ENCODE measurements around the gene MPPED2. TPM values are rescaled to one million over a fixed set of nuclear protein-coding genes. Genes with fewer than 3 reads are reported as not detected.

The MPPED2 gene
- total RNA-seq, 1 experiment from 2014 or later = not detected

DNA sequence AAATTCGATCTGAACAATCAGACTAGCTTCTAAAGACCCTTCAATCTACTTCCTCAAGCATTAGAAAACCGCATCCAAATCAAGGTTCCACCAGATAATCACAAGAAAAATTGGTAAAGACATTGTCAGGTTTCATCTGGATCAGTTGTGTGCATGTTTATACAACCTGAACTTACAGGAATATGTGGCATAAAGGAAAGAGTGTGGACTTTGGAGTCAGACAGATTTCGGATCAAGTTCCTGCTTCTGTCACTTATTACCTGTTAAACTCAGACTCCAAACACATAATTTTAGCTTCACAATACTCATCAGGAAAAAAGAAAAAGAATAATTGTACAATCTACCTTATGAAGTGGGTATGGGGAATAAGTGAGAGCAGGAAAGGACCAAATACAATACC lies 80.5 kb downstream of the MPPED2 start:
- no peak for ATAC-seq
- ChIA-PET RAD21 (ENCODE audit: low non-redundant PET in 1 of 2, low total read pairs in 2 of 2, uncharacterized antibody in 2 of 2, unreplicated experiment in 2 of 2) (no interaction called here), POLR2A (no interaction called here)

More for the DNA sequence above, 80.5 kb downstream of the MPPED2 start:
- Histone ChIP-seq H3K9me2 (ENCODE audit: insufficient read depth) (no peaks in the 10 kb centered on the region), H3K27me3 (ENCODE audit: insufficient read depth, low read length) (peaks cover 23% of the 10 kb centered on the region; the same call in 1 of the 2 replicates), H3K9me3 (ENCODE audit: control insufficient read depth in 1 of 2, insufficient read depth in 1 of 2, low read depth in 1 of 2, low read length in 2 of 2) (no peaks in the 10 kb centered on the region), H2AFZ (ENCODE audit: low read depth, low read length, poor library complexity, severe bottlenecking) (no peak overlapping the region), H3K4me1 (ENCODE audit: control insufficient read depth in 1 of 2, insufficient read depth in 2 of 2, low read length in 2 of 2) (no peaks in the 10 kb centered on the region), H3K4me3 (replicated peaks in 1 of 2; ENCODE audit: low read depth in 1 of 2, low read length in 2 of 2) (no peak overlapping the region), H3K79me2 (ENCODE audit: insufficient read depth, low read length) (no peaks in the 10 kb centered on the region), H3K27ac (ENCODE audit: low read depth, low read length) (no peak overlapping the region), H4K20me1 (ENCODE audit: insufficient read depth) (no peaks in the 10 kb centered on the region; the same call in 1 of the 2 replicates), H3K4me2 (ENCODE audit: low read length) (no peak overlapping the region), H3K9ac (ENCODE audit: low read length) (no peak overlapping the region), H3K36me3 (ENCODE audit: control insufficient read depth in 1 of 2, insufficient read depth in 2 of 2, low read length in 2 of 2) (no peaks in the 10 kb centered on the region)
- no peak for TF ChIP-seq RAD21 (IDR thresholded peaks at IDR 0.05; ENCODE audit: low read depth)
- no peak for TF ChIP-seq POLR2A (IDR thresholded peaks at IDR 0.05; ENCODE audit: borderline replicate concordance, extremely low read depth, insufficient read depth, insufficient read length)
- TF ChIP-seq CBX3 (IDR thresholded peaks at IDR 0.05; ENCODE audit: low read depth) = no peak
- no peak for TF ChIP-seq REST (IDR thresholded peaks at IDR 0.05; ENCODE audit: low read depth)
- TF ChIP-seq SP1 (IDR thresholded peaks at IDR 0.05; ENCODE audit: low read depth) = no peak
- no peak for TF ChIP-seq ATF3 (IDR thresholded peaks at IDR 0.05)
- TF ChIP-seq, protein P1, sequence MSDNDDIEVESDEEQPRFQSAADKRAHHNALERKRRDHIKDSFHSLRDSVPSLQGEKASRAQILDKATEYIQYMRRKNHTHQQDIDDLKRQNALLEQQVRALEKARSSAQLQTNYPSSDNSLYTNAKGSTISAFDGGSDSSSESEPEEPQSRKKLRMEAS (IDR thresholded peaks at IDR 0.05) = no peak
- TF ChIP-seq ZNF274 (IDR thresholded peaks at IDR 0.05; ENCODE audit: low read depth, low read length) = no peak
- no peak for TF ChIP-seq SIN3A (IDR thresholded peaks at IDR 0.05; ENCODE audit: low read depth)
- TF ChIP-seq JUND (IDR thresholded peaks at IDR 0.05) = no peak
- no peak for TF ChIP-seq CEBPB (IDR thresholded peaks at IDR 0.05; ENCODE audit: low read depth)
- no peak for TF ChIP-seq ZFX (IDR thresholded peaks at IDR 0.05)
- TF ChIP-seq POLR2AphosphoS5 (IDR thresholded peaks at IDR 0.05; ENCODE audit: low read depth, low read length) = no peak
- no peak for TF ChIP-seq EZH2phosphoT487 (IDR thresholded peaks at IDR 0.05; ENCODE audit: borderline replicate concordance)
- no peak for TF ChIP-seq EGR1 (IDR thresholded peaks at IDR 0.05; ENCODE audit: low read depth)
- no peak for TF ChIP-seq FOSL1 (IDR thresholded peaks at IDR 0.05; ENCODE audit: low read depth)
- TF ChIP-seq SRF (IDR thresholded peaks at IDR 0.05; ENCODE audit: low read depth) = no peak
- TF ChIP-seq, protein P2, sequence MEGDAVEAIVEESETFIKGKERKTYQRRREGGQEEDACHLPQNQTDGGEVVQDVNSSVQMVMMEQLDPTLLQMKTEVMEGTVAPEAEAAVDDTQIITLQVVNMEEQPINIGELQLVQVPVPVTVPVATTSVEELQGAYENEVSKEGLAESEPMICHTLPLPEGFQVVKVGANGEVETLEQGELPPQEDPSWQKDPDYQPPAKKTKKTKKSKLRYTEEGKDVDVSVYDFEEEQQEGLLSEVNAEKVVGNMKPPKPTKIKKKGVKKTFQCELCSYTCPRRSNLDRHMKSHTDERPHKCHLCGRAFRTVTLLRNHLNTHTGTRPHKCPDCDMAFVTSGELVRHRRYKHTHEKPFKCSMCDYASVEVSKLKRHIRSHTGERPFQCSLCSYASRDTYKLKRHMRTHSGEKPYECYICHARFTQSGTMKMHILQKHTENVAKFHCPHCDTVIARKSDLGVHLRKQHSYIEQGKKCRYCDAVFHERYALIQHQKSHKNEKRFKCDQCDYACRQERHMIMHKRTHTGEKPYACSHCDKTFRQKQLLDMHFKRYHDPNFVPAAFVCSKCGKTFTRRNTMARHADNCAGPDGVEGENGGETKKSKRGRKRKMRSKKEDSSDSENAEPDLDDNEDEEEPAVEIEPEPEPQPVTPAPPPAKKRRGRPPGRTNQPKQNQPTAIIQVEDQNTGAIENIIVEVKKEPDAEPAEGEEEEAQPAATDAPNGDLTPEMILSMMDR (IDR thresholded peaks at IDR 0.05 in 2 of 3, conservative IDR thresholded peaks at IDR 0.05 in 1 of 3; ENCODE audit: borderline replicate concordance in 1 of 3, insufficient read depth in 1 of 3, low read depth in 2 of 3, low read length in 2 of 3) = no peak
- intact Hi-C loops (cut with micrococcal nuclease) = no loop called here
- CTCF ChIA-PET = no interaction called here
- no peak for DNase-seq (ENCODE audit: low read depth, low spot score)
- BruUV-seq (replicated peaks) = no TSS peak
